Measurements from ENCODE around the gene FUS. TPM values are rescaled to one million over a fixed set of nuclear protein-coding genes. Genes with fewer than 3 reads are reported as not detected.
"Not testable (repeated sequence)": the region's sequence is repeated elsewhere in the genome, so short reads cannot be mapped to it uniquely, and the experiment has no call there.

FUS gene
- total and polyA plus RNA-seq, 7 experiments from 2014 or later = 177 to 956 (median 614) TPM

- H3K4me3 Mint-ChIP-seq = peak overlapping the region; percentile 48 to 75 (median 62)
- DNase-seq = no peak
- Histone ChIP-seq H3K27ac (ENCODE audit: low read depth, low read length) (no peak overlapping the region), H3K4me3 (ENCODE audit: low read length) (no peak overlapping the region), H3K36me3 (ENCODE audit: control insufficient read depth in 2 of 3, insufficient read depth in 3 of 3, low read length in 3 of 3) (no peaks in the 10 kb centered on the region), H3K27me3 (ENCODE audit: control insufficient read depth in 2 of 2, insufficient read depth in 2 of 2, low read length in 2 of 2) (no peaks in the 10 kb centered on the region), H3K4me1 (ENCODE audit: control insufficient read depth in 2 of 2, insufficient read depth in 2 of 2, low read length in 2 of 2) (peaks cover 6 to 14% of the 10 kb centered on the region in 2 donors), H3K9me3 (ENCODE audit: control insufficient read depth in 2 of 3, low read length in 3 of 3) (no peaks in the 10 kb centered on the region)
- intact Hi-C loops (cut with micrococcal nuclease) = loop anchor here (2.0 kb wide), 2 partner anchors 35 to 39 kb away; partner anchors contain the start of gene BCKDK (in 1 of the 2)
- H3K36me3 Mint-ChIP-seq = no peaks in the 10 kb centered on the region
- CTCF ChIA-PET = interaction anchor here (0.7 to 3.0 kb wide), 8 partner anchors 14 to 70 kb away, joined by 3 to 27 read pairs (median 8); partner anchors contain the start of genes FUS, KAT8, ZNF646 and ZNF668
- peaks cover 0 to 3% (median 0%) of the 10 kb centered on the region in 11 donors for H3K9me3 Mint-ChIP-seq
- ATAC-seq = no peak
- peaks cover 0 to 21% (median 14%) of the 10 kb centered on the region in 7 donors for H3K4me1 Mint-ChIP-seq
- peaks cover 0 to 8% (median 0%) of the 10 kb centered on the region in 5 donors for H3K27me3 Mint-ChIP-seq
- POLR2A ChIA-PET = interaction anchor here (0.6 to 6.3 kb wide), 7 partner anchors 13 to 70 kb away, joined by 3 to 183 read pairs (median 23); partner anchors contain the start of genes FUS, KAT8, PYCARD and ZNF646
- H3K27ac Mint-ChIP-seq = peak overlapping the region in 8 of 9 donors; percentile 42 to 89 (median 79)
Observed at GRCh38 chr16:31143694-31144148, 36.2 kb upstream of the FUS start.

- ATAC-seq; H3K27me3 Mint-ChIP-seq; H3K36me3 Mint-ChIP-seq; intact Hi-C loops (cut with micrococcal nuclease); H3K4me3 ChIP-seq (ENCODE audit: low read length); DNase-seq; H3K9me3 Mint-ChIP-seq; H3K27ac ChIP-seq (ENCODE audit: low read depth, low read length); H3K36me3 ChIP-seq (ENCODE audit: control insufficient read depth in 2 of 3, insufficient read depth in 3 of 3, low read length in 3 of 3); H3K27me3 ChIP-seq (ENCODE audit: control insufficient read depth in 2 of 2, insufficient read depth in 2 of 2, low read length in 2 of 2); H3K9me3 ChIP-seq (ENCODE audit: control insufficient read depth in 2 of 3, low read length in 3 of 3): not testable (repeated sequence)
- peak overlapping the region in 4 of 10 donors; percentile 49 to 72 (median 58) for H3K4me3 Mint-ChIP-seq
- H3K4me1 Mint-ChIP-seq = peaks cover 0 to 21% (median 14%) of the 10 kb centered on the region in 7 donors
- ChIA-PET POLR2A (interaction anchor here (1.5 to 6.3 kb wide), 5 partner anchors 12 to 71 kb away, joined by 3 to 183 read pairs (median 22); partner anchors contain the start of genes FUS and KAT8), CTCF (interaction anchor here (0.6 to 3.0 kb wide), 4 partner anchors 15 to 298 kb away, joined by 3 to 27 read pairs (median 4); partner anchors contain the start of genes FUS and ZNF843)
- H3K27ac Mint-ChIP-seq = peak overlapping the region in 4 of 9 donors; percentile 38 to 89 (median 76)
- peaks cover 6 to 14% of the 10 kb centered on the region in 2 donors for H3K4me1 ChIP-seq (ENCODE audit: control insufficient read depth in 2 of 2, insufficient read depth in 2 of 2, low read length in 2 of 2)
Observed at GRCh38 chr16:31144418-31144817, 35.5 kb upstream of the FUS start.

- no peak overlapping the region for H3K27ac ChIP-seq (ENCODE audit: low read depth, low read length)
- ATAC-seq (no peak), DNase-seq (no peak)
- Mint-ChIP-seq H3K36me3 (no peaks in the 10 kb centered on the region), H3K27ac (no peak overlapping the region), H3K4me1 (peaks cover 0 to 21% (median 14%) of the 10 kb centered on the region in 7 donors), H3K9me3 (peaks cover 0 to 3% (median 0%) of the 10 kb centered on the region in 11 donors), H3K27me3 (peaks cover 0 to 8% (median 0%) of the 10 kb centered on the region in 5 donors), H3K4me3 (no peak overlapping the region)
- H3K4me3 ChIP-seq (ENCODE audit: low read length) = no peak overlapping the region
- no peaks in the 10 kb centered on the region for H3K36me3 ChIP-seq (ENCODE audit: control insufficient read depth in 2 of 3, insufficient read depth in 3 of 3, low read length in 3 of 3)
- H3K9me3 ChIP-seq (ENCODE audit: control insufficient read depth in 2 of 3, low read length in 3 of 3) = no peaks in the 10 kb centered on the region
- H3K4me1 ChIP-seq (ENCODE audit: control insufficient read depth in 2 of 2, insufficient read depth in 2 of 2, low read length in 2 of 2) = peaks cover 6 to 14% of the 10 kb centered on the region in 2 donors
- intact Hi-C loops (cut with micrococcal nuclease) = no loop called here
- CTCF ChIA-PET = interaction anchor here (0.6 to 1.1 kb wide), 2 partner anchors 21 to 31 kb away, joined by 3 to 4 read pairs; no protein-coding TSS in a partner anchor
- no peaks in the 10 kb centered on the region for H3K27me3 ChIP-seq (ENCODE audit: control insufficient read depth in 2 of 2, insufficient read depth in 2 of 2, low read length in 2 of 2)
- POLR2A ChIA-PET = interaction anchor here (1.0 to 6.3 kb wide), 4 partner anchors 33 to 72 kb away, joined by 3 to 183 read pairs (median 3); partner anchors contain the start of genes FUS and PYCARD
Observed at GRCh38 chr16:31145398-31145990, 34.4 kb upstream of the FUS start.

- H3K4me3 Mint-ChIP-seq = no peak overlapping the region
- ATAC-seq (no peak), DNase-seq (no peak)
- no peaks in the 10 kb centered on the region for H3K9me3 ChIP-seq (ENCODE audit: control insufficient read depth in 2 of 3, low read length in 3 of 3)
- ChIA-PET CTCF (no interaction called here), POLR2A (interaction anchor here (0.6 to 6.3 kb wide), 3 partner anchors 9 to 535 kb away, joined by 3 to 183 read pairs (median 4); partner anchors contain the start of gene FUS)
- H3K27ac ChIP-seq (ENCODE audit: low read depth, low read length) = no peak overlapping the region
- intact Hi-C loops (cut with micrococcal nuclease) = no loop called here
- H3K4me1 Mint-ChIP-seq = peaks cover 0 to 14% (median 8%) of the 10 kb centered on the region in 7 donors
- H3K27me3 Mint-ChIP-seq = peaks cover 0 to 8% (median 0%) of the 10 kb centered on the region in 5 donors
- peaks cover 0 to 1% (median 0%) of the 10 kb centered on the region in 11 donors for H3K9me3 Mint-ChIP-seq
- H3K36me3 Mint-ChIP-seq = no peaks in the 10 kb centered on the region
- no peak overlapping the region for H3K4me3 ChIP-seq (ENCODE audit: low read length)
- no peaks in the 10 kb centered on the region for H3K27me3 ChIP-seq (ENCODE audit: control insufficient read depth in 2 of 2, insufficient read depth in 2 of 2, low read length in 2 of 2)
- no peaks in the 10 kb centered on the region for H3K36me3 ChIP-seq (ENCODE audit: control insufficient read depth in 2 of 3, insufficient read depth in 3 of 3, low read length in 3 of 3)
- H3K27ac Mint-ChIP-seq = no peak overlapping the region
- peaks cover 6 to 9% of the 10 kb centered on the region in 2 donors for H3K4me1 ChIP-seq (ENCODE audit: control insufficient read depth in 2 of 2, insufficient read depth in 2 of 2, low read length in 2 of 2)
Observed at GRCh38 chr16:31147574-31147973, 32.4 kb upstream of the FUS start.

- peaks cover 0 to 1% (median 0%) of the 10 kb centered on the region in 11 donors for H3K9me3 Mint-ChIP-seq
- Histone ChIP-seq H3K27me3 (ENCODE audit: control insufficient read depth in 2 of 2, insufficient read depth in 2 of 2, low read length in 2 of 2) (no peaks in the 10 kb centered on the region), H3K27ac (ENCODE audit: low read depth, low read length) (no peak overlapping the region), H3K4me1 (ENCODE audit: control insufficient read depth in 2 of 2, insufficient read depth in 2 of 2, low read length in 2 of 2) (peaks cover 0 to 2% of the 10 kb centered on the region in 2 donors), H3K9me3 (ENCODE audit: control insufficient read depth in 2 of 3, low read length in 3 of 3) (no peaks in the 10 kb centered on the region), H3K36me3 (ENCODE audit: control insufficient read depth in 2 of 3, insufficient read depth in 3 of 3, low read length in 3 of 3) (no peaks in the 10 kb centered on the region), H3K4me3 (ENCODE audit: low read length) (no peak overlapping the region)
- DNase-seq = no peak
- H3K4me3 Mint-ChIP-seq = no peak overlapping the region
- CTCF ChIA-PET = no interaction called here
- H3K27me3 Mint-ChIP-seq = peaks cover 0 to 8% (median 0%) of the 10 kb centered on the region in 5 donors
- intact Hi-C loops (cut with micrococcal nuclease) = no loop called here
- ATAC-seq = no peak
- peaks cover 0 to 14% (median 7%) of the 10 kb centered on the region in 7 donors for H3K4me1 Mint-ChIP-seq
- POLR2A ChIA-PET = interaction anchor here (0.6 kb wide), 1 partner anchor 173 kb away, joined by 3 read pairs; no protein-coding TSS in a partner anchor
- no peak overlapping the region for H3K27ac Mint-ChIP-seq
- H3K36me3 Mint-ChIP-seq = no peaks in the 10 kb centered on the region
Observed at GRCh38 chr16:31148281-31148728, 31.6 kb upstream of the FUS start.

- H3K9me3 Mint-ChIP-seq = peaks cover 0 to 1% (median 0%) of the 10 kb centered on the region in 11 donors
- no peak overlapping the region for H3K27ac Mint-ChIP-seq
- Histone ChIP-seq H3K36me3 (ENCODE audit: control insufficient read depth in 2 of 3, insufficient read depth in 3 of 3, low read length in 3 of 3) (no peaks in the 10 kb centered on the region), H3K27ac (ENCODE audit: low read depth, low read length) (no peak overlapping the region), H3K9me3 (ENCODE audit: control insufficient read depth in 2 of 3, low read length in 3 of 3) (no peaks in the 10 kb centered on the region), H3K4me3 (ENCODE audit: low read length) (no peak overlapping the region), H3K27me3 (ENCODE audit: control insufficient read depth in 2 of 2, insufficient read depth in 2 of 2, low read length in 2 of 2) (no peaks in the 10 kb centered on the region), H3K4me1 (ENCODE audit: control insufficient read depth in 2 of 2, insufficient read depth in 2 of 2, low read length in 2 of 2) (no peaks in the 10 kb centered on the region)
- POLR2A ChIA-PET = interaction anchor here (0.6 kb wide), 1 partner anchor 174 kb away, joined by 3 read pairs; no protein-coding TSS in a partner anchor
- intact Hi-C loops (cut with micrococcal nuclease) = no loop called here
- no peaks in the 10 kb centered on the region for H3K36me3 Mint-ChIP-seq
- no peak for DNase-seq
- no peak for ATAC-seq
- peaks cover 0 to 8% (median 1%) of the 10 kb centered on the region in 7 donors for H3K4me1 Mint-ChIP-seq
- CTCF ChIA-PET = no interaction called here
- peaks cover 0 to 6% (median 0%) of the 10 kb centered on the region in 5 donors for H3K27me3 Mint-ChIP-seq
- no peak overlapping the region for H3K4me3 Mint-ChIP-seq
Observed at GRCh38 chr16:31148896-31149295, 31.0 kb upstream of the FUS start.
